K562 (cell line): ENCODE data around the gene ZNF213. TPM values are rescaled to one million over a fixed set of nuclear protein-coding genes. Genes with fewer than 3 reads are reported as not detected.
A peak's percentile ranks its signal among the peaks of the same experiment; 100 is the strongest.

Experiments used
- ATF1 ChIP-seq, 2 experiments: fragments of 450-650 bp in 1 of 2; IDR thresholded peaks; 2 replicates each; pipeline ENCODE4 v1.6.1; 2016; ENCODE audit warnings: missing compliant biosample characterization in 1 of 2, missing genetic modification characterization in 1 of 2
- CBFA2T2 ChIP-seq: fragments of 450-650 bp; conservative IDR thresholded peaks from 2 replicates; pipeline ENCODE4 v1.6.1; 2017; ENCODE audit warnings: mild to moderate bottlenecking
- CHCHD3 ChIP-seq: fragments of 250-450 bp; sonication (Bioruptor Pico); IDR thresholded peaks from 2 replicates; pipeline ENCODE4 v2.1.2; 2022; ENCODE audit warnings: mild to moderate bottlenecking
- GATA2 ChIP-seq: sonication (generic); formaldehyde crosslinking; IDR thresholded peaks from 2 replicates; pipeline ENCODE4 v1.4.0; 2020; ENCODE audit warnings: mild to moderate bottlenecking, missing genetic modification reagents
- PHB2 ChIP-seq: fragments of 450-650 bp; IDR thresholded peaks from 2 replicates; pipeline ENCODE4 v1.6.1; 2017; ENCODE audit warnings: low read depth
- POU5F1 ChIP-seq: fragments of 150-350 bp; IDR thresholded peaks from 2 replicates; pipeline ENCODE4 v1.6.1; 2014; ENCODE audit warnings: borderline replicate concordance, low read length, low read depth, mild to moderate bottlenecking; ENCODE audit not compliant: partially characterized antibody
- RBM34 ChIP-seq: fragments of 200-400 bp; formaldehyde crosslinking; IDR thresholded peaks from 2 replicates; pipeline ENCODE4 v1.6.1; 2018; ENCODE audit warnings: low read length, borderline replicate concordance; ENCODE audit not compliant: insufficient read depth
- TCF7 ChIP-seq: sonication (generic); IDR thresholded peaks from 2 replicates; pipeline ENCODE4 v1.6.1; 2016; ENCODE audit warnings: antibody characterized with exemption, borderline replicate concordance
- TCFL5 ChIP-seq: fragments of 250-450 bp; sonication (Bioruptor Pico); conservative IDR thresholded peaks from 2 replicates; pipeline ENCODE4 v1.6.1; 2021; ENCODE audit warnings: mild to moderate bottlenecking, moderate library complexity, matching md5 sums
- U2AF1 ChIP-seq: fragments of 200-400 bp; formaldehyde crosslinking; optimal IDR thresholded peaks from 2 replicates; pipeline ENCODE3; 2017; ENCODE audit warnings: mild to moderate bottlenecking, low read depth, low read length, moderate library complexity
- ZNF217 ChIP-seq: sonication (generic); formaldehyde crosslinking; IDR thresholded peaks from 2 replicates; pipeline ENCODE4 v1.8.0; 2022; ENCODE audit warnings: mild to moderate bottlenecking, missing genetic modification reagents
- ZNF764 ChIP-seq: fragments of 250-450 bp; sonication (Bioruptor Pico); IDR thresholded peaks from 2 replicates; pipeline ENCODE4 v1.4.0; 2020; ENCODE audit warnings: low read depth, mild to moderate bottlenecking, moderate library complexity
- ZNF778 ChIP-seq: fragments of 450-650 bp; formaldehyde crosslinking; IDR thresholded peaks from 2 replicates; pipeline ENCODE4 v1.4.0; 2020; ENCODE audit warnings: mild to moderate bottlenecking, moderate library complexity
- polyA plus RNA-seq, 8 experiments: library from polyadenylated mRNA; depleted of rRNA in 4 of 8; stranded (reverse) in 5 of 8; unstranded in 3 of 8; fragments of >200 nt; fragmentation: Nextera tagmentation in 2 of 8; fragmentation: Illumina TruSeq in 1 of 8; extraction: Ambion mirVana in 2 of 8; extraction: Trizol in 1 of 8; gene quantifications; 2 replicates each; pipeline versions ENCODE4 v1.2.1 to v1.2.3, GENCODE V29; 2011 to 2014; ENCODE audit warnings: inconsistent platforms in 1 of 8, missing spikeins in 1 of 8
- total RNA-seq, 7 experiments: library from RNA; depleted of rRNA in 6 of 7; stranded (reverse); fragments of >200 nt in 6 of 7; fragmentation: Illumina TruSeq in 2 of 7; extraction: Trizol in 2 of 7; gene quantifications; 2 replicates each; pipeline versions ENCODE4 v1.2.1 to v1.2.3, GENCODE V29; 2011 to 2021; ENCODE audit warnings: low replicate concordance in 1 of 7
- TF ChIP-seq, protein P1 (sequence below): fragments of 450-650 bp; formaldehyde crosslinking; IDR thresholded peaks from 2 replicates; pipeline ENCODE4 v1.4.0; 2022; ENCODE audit warnings: missing genetic modification characterization
- TF ChIP-seq, protein P2 (sequence below): fragments of 450-650 bp; formaldehyde crosslinking; IDR thresholded peaks from 2 replicates; pipeline ENCODE4 v1.4.0; 2020; ENCODE audit warnings: mild to moderate bottlenecking, mixed read lengths
- TF ChIP-seq, protein P3 (sequence below), 2 experiments: fragments of 450-650 bp in 1 of 2; sonication (generic) in 1 of 2; formaldehyde crosslinking in 1 of 2; IDR thresholded peaks in 1 of 2; conservative IDR thresholded peaks in 1 of 2; 2 replicates each; pipeline versions ENCODE4 v1.6.1 to v1.8.1; 2016 to 2023; ENCODE audit warnings: mild to moderate bottlenecking in 2 of 2, moderate library complexity in 2 of 2, inconsistent platforms in 1 of 2, missing genetic modification reagents in 1 of 2
- TF ChIP-seq, protein P4 (sequence below), 2 experiments: fragments of 150-350 bp in 1 of 2; IDR thresholded peaks; 2 replicates each; pipeline ENCODE4 v1.6.1; 2012 to 2016; ENCODE audit warnings: low read depth in 2 of 2, low read length in 2 of 2, mild to moderate bottlenecking in 1 of 2, moderate library complexity in 1 of 2
- TF ChIP-seq, protein P5 (sequence below): sonication (generic); formaldehyde crosslinking; IDR thresholded peaks from 2 replicates; pipeline ENCODE4 v1.8.1; 2023; ENCODE audit warnings: mild to moderate bottlenecking, missing genetic modification reagents

The ZNF213 gene
- total and polyA plus RNA-seq, 9 of the 15 experiments (the other 6 are each of a cell fraction or from before 2014, with no cell fraction given), result 0.49 to 10.0 (median 1.8) TPM

DNA sequence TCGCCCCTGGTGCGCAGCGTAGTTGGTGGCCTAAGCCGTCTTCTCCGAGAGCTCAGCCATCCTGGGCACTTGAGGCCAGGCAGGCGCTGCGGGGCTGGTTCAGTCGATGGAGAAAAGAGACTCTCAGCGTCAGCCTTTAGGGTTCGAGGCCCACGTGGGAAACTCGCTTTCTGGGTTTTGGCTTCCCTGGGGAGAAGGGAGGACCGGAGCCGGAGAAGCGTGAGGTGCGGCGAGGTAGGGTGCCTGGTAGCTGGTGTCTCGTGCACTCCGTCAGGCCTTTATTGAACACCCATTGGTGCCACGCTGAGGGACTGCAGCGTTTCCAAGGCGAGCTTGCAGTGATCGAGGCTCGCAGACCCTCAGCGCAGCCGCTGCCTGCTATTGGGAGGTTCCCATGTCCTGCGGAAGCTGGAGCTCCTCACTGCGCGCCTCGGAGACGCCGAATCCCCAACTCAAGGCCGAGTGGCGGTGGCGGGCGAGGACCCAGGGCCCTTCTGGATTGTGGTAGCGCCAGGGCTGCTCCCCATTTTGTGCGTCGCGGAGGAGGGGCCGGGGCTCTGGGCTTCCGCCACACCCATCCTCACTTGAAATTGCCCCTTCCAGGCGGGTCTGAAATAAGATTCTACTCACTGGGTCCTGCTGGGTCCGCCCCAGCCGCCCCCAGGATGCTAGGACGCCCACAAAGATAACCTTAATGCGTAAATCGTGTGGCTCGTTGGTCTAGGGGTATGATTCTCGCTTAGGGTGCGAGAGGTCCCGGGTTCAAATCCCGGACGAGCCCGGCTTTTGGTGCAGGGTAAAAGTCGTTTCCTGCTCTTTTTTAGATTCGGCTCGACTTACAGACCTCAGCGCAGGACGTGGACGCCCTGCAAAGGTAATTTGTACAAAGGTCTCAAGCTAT lies 54.3 kb downstream of the ZNF213 start (continued):
- no peak for TF ChIP-seq ZNF778 (CRISPR knock-in tag)
- no peak for TF ChIP-seq PHB2
- TF ChIP-seq ATF1 (CRISPR knock-in tag; IDR thresholded peaks at IDR 0.05), result no peak
- TF ChIP-seq ATF1 (tag; IDR thresholded peaks at IDR 0.05), result peak; percentile 44; the same call in 1 of the 2 replicates
- TF ChIP-seq, protein P1, sequence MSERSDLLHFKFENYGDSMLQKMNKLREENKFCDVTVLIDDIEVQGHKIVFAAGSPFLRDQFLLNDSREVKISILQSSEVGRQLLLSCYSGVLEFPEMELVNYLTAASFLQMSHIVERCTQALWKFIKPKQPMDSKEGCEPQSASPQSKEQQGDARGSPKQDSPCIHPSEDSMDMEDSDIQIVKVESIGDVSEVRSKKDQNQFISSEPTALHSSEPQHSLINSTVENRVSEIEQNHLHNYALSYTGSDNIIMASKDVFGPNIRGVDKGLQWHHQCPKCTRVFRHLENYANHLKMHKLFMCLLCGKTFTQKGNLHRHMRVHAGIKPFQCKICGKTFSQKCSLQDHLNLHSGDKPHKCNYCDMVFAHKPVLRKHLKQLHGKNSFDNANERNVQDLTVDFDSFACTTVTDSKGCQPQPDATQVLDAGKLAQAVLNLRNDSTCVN (CRISPR knock-in tag), result no peak
- TF ChIP-seq CHCHD3 (CRISPR knock-in tag), result no peak
- TF ChIP-seq GATA2 (CRISPR knock-in tag), result no peak
- TF ChIP-seq TCF7, result 0 out of 2 replicates have a peak, but pooled peaks have one; percentile 36
- TF ChIP-seq RBM34, result no peak
- TF ChIP-seq, protein P2, sequence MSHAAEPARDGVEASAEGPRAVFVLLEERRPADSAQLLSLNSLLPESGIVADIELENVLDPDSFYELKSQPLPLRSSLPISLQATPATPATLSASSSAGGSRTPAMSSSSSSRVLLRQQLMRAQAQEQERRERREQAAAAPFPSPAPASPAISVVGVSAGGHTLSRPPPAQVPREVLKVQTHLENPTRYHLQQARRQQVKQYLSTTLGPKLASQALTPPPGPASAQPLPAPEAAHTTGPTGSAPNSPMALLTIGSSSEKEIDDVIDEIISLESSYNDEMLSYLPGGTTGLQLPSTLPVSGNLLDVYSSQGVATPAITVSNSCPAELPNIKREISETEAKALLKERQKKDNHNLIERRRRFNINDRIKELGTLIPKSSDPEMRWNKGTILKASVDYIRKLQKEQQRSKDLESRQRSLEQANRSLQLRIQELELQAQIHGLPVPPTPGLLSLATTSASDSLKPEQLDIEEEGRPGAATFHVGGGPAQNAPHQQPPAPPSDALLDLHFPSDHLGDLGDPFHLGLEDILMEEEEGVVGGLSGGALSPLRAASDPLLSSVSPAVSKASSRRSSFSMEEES (CRISPR knock-in tag), result no peak
- TF ChIP-seq U2AF1, result no peak
- TF ChIP-seq TCFL5 (CRISPR knock-in tag), result no peak
- TF ChIP-seq, protein P3, sequence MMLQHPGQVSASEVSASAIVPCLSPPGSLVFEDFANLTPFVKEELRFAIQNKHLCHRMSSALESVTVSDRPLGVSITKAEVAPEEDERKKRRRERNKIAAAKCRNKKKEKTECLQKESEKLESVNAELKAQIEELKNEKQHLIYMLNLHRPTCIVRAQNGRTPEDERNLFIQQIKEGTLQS (IDR thresholded peaks at IDR 0.05), result no peak
- TF ChIP-seq, protein P3 (CRISPR knock-in tag; conservative IDR thresholded peaks at IDR 0.05), result no peak
- no peak for TF ChIP-seq POU5F1
- TF ChIP-seq ZNF217 (CRISPR knock-in tag), result no peak
- no peak for TF ChIP-seq ZNF764 (CRISPR knock-in tag)
- no peak for TF ChIP-seq CBFA2T2
- TF ChIP-seq, protein P4, sequence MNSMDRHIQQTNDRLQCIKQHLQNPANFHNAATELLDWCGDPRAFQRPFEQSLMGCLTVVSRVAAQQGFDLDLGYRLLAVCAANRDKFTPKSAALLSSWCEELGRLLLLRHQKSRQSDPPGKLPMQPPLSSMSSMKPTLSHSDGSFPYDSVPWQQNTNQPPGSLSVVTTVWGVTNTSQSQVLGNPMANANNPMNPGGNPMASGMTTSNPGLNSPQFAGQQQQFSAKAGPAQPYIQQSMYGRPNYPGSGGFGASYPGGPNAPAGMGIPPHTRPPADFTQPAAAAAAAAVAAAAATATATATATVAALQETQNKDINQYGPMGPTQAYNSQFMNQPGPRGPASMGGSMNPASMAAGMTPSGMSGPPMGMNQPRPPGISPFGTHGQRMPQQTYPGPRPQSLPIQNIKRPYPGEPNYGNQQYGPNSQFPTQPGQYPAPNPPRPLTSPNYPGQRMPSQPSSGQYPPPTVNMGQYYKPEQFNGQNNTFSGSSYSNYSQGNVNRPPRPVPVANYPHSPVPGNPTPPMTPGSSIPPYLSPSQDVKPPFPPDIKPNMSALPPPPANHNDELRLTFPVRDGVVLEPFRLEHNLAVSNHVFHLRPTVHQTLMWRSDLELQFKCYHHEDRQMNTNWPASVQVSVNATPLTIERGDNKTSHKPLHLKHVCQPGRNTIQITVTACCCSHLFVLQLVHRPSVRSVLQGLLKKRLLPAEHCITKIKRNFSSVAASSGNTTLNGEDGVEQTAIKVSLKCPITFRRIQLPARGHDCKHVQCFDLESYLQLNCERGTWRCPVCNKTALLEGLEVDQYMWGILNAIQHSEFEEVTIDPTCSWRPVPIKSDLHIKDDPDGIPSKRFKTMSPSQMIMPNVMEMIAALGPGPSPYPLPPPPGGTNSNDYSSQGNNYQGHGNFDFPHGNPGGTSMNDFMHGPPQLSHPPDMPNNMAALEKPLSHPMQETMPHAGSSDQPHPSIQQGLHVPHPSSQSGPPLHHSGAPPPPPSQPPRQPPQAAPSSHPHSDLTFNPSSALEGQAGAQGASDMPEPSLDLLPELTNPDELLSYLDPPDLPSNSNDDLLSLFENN (IDR thresholded peaks at IDR 0.05; ENCODE audit: low read depth in 2 of 2, low read length in 2 of 2), result no peak
- TF ChIP-seq, protein P5, sequence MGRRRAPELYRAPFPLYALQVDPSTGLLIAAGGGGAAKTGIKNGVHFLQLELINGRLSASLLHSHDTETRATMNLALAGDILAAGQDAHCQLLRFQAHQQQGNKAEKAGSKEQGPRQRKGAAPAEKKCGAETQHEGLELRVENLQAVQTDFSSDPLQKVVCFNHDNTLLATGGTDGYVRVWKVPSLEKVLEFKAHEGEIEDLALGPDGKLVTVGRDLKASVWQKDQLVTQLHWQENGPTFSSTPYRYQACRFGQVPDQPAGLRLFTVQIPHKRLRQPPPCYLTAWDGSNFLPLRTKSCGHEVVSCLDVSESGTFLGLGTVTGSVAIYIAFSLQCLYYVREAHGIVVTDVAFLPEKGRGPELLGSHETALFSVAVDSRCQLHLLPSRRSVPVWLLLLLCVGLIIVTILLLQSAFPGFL (CRISPR knock-in tag), result no peak
